Measurements from ENCODE around the gene PPT2. TPM values are rescaled to one million over a fixed set of nuclear protein-coding genes. Genes with fewer than 3 reads are reported as not detected.

The PPT2 gene
- total and polyA plus RNA-seq, 2 of the 13 experiments (the other 11 are each of a cell fraction or from before 2014, with no cell fraction given) = 39.2 to 61.8 TPM

GRCh38 chr6:32127717-32128592, 26.0 kb upstream of the PPT2 start, which contains the start of gene ATF6B (continued):
- TF ChIP-seq CREBL2 (CRISPR knock-in tag; IDR thresholded peaks at IDR 0.05; ENCODE audit: borderline replicate concordance) = no peak
- TF ChIP-seq, protein P1, sequence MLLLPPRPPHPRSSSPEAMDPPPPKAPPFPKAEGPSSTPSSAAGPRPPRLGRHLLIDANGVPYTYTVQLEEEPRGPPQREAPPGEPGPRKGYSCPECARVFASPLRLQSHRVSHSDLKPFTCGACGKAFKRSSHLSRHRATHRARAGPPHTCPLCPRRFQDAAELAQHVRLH (CRISPR knock-in tag; IDR thresholded peaks at IDR 0.05; ENCODE audit: borderline replicate concordance, low read depth) = peak; percentile 24; the same call in 1 of the 2 replicates
- peak; percentile 38; the same call in 1 of the 2 replicates for TF ChIP-seq ZNF331 (CRISPR knock-in tag; IDR thresholded peaks at IDR 0.05)
- TF ChIP-seq, protein P2, sequence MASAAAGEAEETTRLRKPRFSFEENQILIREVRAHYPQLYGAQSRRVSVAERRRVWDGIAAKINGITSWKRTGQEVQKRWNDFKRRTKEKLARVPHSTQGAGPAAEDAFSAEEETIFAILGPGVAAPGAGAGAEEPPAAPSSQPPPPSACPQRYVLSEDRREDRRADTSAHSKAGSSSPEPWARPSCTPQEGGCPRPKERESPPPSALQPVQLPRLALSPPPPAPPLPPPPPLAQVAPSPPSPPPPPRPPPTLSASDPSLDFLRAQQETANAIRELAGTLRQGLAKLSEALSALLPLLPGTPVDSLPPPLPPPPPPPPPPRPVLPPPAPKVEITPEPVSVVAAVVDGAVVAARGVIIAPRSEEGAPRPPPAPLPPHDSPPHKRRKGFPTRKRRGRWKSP (CRISPR knock-in tag; IDR thresholded peaks at IDR 0.05) = 0 out of 2 replicates have a peak, but pooled peaks have one; percentile 54
- TF ChIP-seq HNRNPL (IDR thresholded peaks at IDR 0.05; ENCODE audit: low read depth, low read length) = no peak
- peak; percentile 89 for TF ChIP-seq ATF1 (CRISPR knock-in tag; IDR thresholded peaks at IDR 0.05)
- TF ChIP-seq EED (CRISPR knock-in tag; IDR thresholded peaks at IDR 0.05) = peak; percentile 90; the same call in 1 of the 2 replicates
- TF ChIP-seq RORA (CRISPR knock-in tag; IDR thresholded peaks at IDR 0.05) = no peak
- 0 out of 2 replicates have a peak, but pooled peaks have one; percentile 51 for TF ChIP-seq ZNF44 (CRISPR knock-in tag; IDR thresholded peaks at IDR 0.05)
- TF ChIP-seq ZNF205 (CRISPR knock-in tag; IDR thresholded peaks at IDR 0.05) = peak; percentile 42
- TF ChIP-seq SALL1 (CRISPR knock-in tag; IDR thresholded peaks at IDR 0.05) = peak; percentile 59; the same call in 1 of the 2 replicates
- TF ChIP-seq ZNF781 (CRISPR knock-in tag; IDR thresholded peaks at IDR 0.05; ENCODE audit: borderline replicate concordance, not compliant biosample characterization) = peak; percentile 81
- no peak; the same call in 1 of the 2 replicates for TF ChIP-seq NFKBIZ (CRISPR knock-in tag; IDR thresholded peaks at IDR 0.05)
- TF ChIP-seq HOMEZ (CRISPR knock-in tag; IDR thresholded peaks at IDR 0.05; ENCODE audit: low read depth) = no peak
- 0 out of 2 replicates have a peak, but pooled peaks have one; percentile 55 for TF ChIP-seq ZNF138 (CRISPR knock-in tag; IDR thresholded peaks at IDR 0.05; ENCODE audit: low read depth)
- TF ChIP-seq DNMT1 (CRISPR knock-in tag; IDR thresholded peaks at IDR 0.05) = peak; percentile 32
- TF ChIP-seq ZNF101 (CRISPR knock-in tag; IDR thresholded peaks at IDR 0.05; ENCODE audit: borderline replicate concordance, low read depth) = no peak
- TF ChIP-seq PHF20 (CRISPR knock-in tag; IDR thresholded peaks at IDR 0.05) = peak; percentile 69
- TF ChIP-seq CREB1 (IDR thresholded peaks at IDR 0.05) = peak; percentile 82
- TF ChIP-seq CREB1 (CRISPR knock-in tag; IDR thresholded peaks at IDR 0.05) = peak; percentile 93
- no peak for TF ChIP-seq NR2F6 (IDR thresholded peaks at IDR 0.05)
- no peak for TF ChIP-seq NR2F6 (CRISPR knock-in tag; IDR thresholded peaks at IDR 0.05)
- TF ChIP-seq ARHGAP35 (CRISPR knock-in tag; IDR thresholded peaks at IDR 0.05; ENCODE audit: borderline replicate concordance) = peak; percentile 49; the same call in 1 of the 2 replicates
- TF ChIP-seq MNT (IDR thresholded peaks at IDR 0.05) = peak; percentile 46; the same call in 1 of the 2 replicates
